AG04449 (cell line): ENCODE results near the gene RDX.
"Not testable (repeated sequence)": the region's sequence is repeated elsewhere in the genome, so short reads cannot be mapped to it uniquely, and the experiment has no call there.

Experiments used
- CTCF ChIA-PET: fragments of 350-600 bp; formaldehyde crosslinking; extraction: SDS; loops from one replicate; lab custom pipeline; 2021; ENCODE audit warnings: antibody characterized with exemption; lab: Yijun Ruan, JAX
- POLR2A ChIA-PET: fragments of 400-600, 350-600 bp; formaldehyde crosslinking; extraction: SDS; loops from one replicate; lab custom pipeline; 2020; ENCODE audit warnings: antibody characterized with exemption, inconsistent platforms; lab: Yijun Ruan, JAX
- DNase-seq: peaks from one replicate; pipeline ENCODE4 v3.0.0-alpha.2; 2010; ENCODE audit warnings: low read depth, low spot score
- H3K4me3 ChIP-seq: 2 replicates; pipeline ENCODE4 v1.5.1; 2011; ENCODE audit warnings: low read depth, mild to moderate bottlenecking, control low read depth, low read length
- CTCF ChIP-seq: IDR thresholded peaks from one replicate; pipeline ENCODE4 v1.5.1; 2011; ENCODE audit warnings: mild to moderate bottlenecking, moderate library complexity, low read length, control low read depth, inconsistent platforms; ENCODE audit not compliant: insufficient read depth; ENCODE audit errors: missing control alignments

RDX gene

DNA sequence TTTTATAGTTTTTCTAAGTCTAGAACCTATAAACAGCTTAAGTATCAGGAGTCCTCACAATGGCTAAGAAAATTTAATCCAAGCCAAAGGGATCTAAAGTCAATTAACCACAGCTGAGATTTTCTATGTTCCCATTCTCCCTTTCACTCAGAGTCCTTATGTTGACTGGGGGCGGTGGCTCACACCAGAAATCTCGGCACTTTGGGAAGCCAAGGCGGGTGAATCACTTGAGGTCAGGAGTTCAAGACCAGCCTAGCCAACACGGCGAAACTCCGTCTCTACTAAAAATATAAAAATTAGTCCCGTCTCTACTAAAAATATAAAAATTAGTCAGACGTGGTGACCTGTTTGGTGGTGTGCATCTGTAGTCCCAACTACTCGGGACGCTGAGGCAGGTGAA lies 6.9 kb downstream of the RDX start:
- ChIA-PET CTCF (no interaction called here), POLR2A (no interaction called here)
- no peak overlapping the region for H3K4me3 ChIP-seq
- TF ChIP-seq CTCF = no peak
- no peak for DNase-seq

DNA sequence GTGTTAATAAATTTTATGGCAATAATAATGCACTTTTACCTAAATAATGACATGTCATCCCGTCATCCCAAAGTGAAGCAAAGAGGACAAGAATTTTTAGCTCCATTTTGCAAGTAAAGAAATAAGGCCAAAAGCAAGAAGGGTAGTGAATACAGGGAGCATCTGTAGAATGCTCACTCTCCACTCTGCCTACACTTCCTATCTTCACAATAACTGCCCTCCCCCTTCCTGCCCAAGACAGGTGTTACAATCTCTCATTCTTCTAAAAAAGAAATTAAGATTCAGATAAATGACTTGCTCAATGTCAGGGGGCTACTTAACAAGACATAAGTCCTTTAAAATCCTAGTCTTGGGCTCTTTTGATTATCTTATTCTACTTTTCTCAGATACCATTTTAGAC lies 8.9 kb downstream of the RDX start:
- CTCF ChIA-PET = interaction anchor here (1.3 to 2.9 kb wide), 4 partner anchors 10 to 146 kb away, joined by 4 to 10 read pairs (median 6); partner anchors contain the start of gene RDX
- POLR2A ChIA-PET = no interaction called here

GRCh38 chr11:110286298-110287040 lies 9.9 kb downstream of the RDX start:
- DNase-seq = no peak
- POLR2A ChIA-PET = no interaction called here

More for the DNA sequence above, 8.9 kb downstream of the RDX start:
- no peak overlapping the region for H3K4me3 ChIP-seq
- no peak for TF ChIP-seq CTCF
- DNase-seq = no peak

DNA sequence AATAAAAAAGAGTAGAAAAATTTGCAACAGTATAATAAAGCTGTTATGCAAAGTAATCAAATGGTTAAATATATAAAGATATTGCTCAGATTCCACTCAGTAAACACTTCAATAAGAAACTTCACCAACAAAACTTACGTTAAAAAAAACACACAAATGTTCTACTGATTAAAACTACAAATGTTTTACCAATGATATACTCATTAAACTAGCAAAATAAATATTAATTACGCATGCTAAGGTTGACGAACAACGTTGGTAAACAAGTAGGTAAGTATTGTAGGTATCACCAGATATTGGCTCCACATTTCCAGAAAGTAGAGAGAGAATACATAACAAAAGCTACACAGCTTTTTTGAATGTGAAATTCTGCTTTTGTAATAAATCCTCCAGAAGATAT lies 12.6 kb downstream of the RDX start:
- POLR2A ChIA-PET = no interaction called here
- DNase-seq = no peak
- H3K4me3 ChIP-seq = no peak overlapping the region
- CTCF ChIA-PET = no interaction called here
- TF ChIP-seq CTCF = no peak

More at GRCh38 chr11:110286298-110287040, 9.9 kb downstream of the RDX start:
- TF ChIP-seq CTCF = no peak
- CTCF ChIA-PET = interaction anchor here (1.0 to 2.9 kb wide), 2 partner anchors 11 to 85 kb away, joined by 3 to 10 read pairs; partner anchors contain the start of gene RDX
- H3K4me3 ChIP-seq = no peak overlapping the region

- H3K4me3 ChIP-seq, DNase-seq, POLR2A ChIA-PET, CTCF ChIA-PET: not testable (repeated sequence)
Observed at GRCh38 chr11:110280595-110280994, 15.8 kb downstream of the RDX start.

DNA sequence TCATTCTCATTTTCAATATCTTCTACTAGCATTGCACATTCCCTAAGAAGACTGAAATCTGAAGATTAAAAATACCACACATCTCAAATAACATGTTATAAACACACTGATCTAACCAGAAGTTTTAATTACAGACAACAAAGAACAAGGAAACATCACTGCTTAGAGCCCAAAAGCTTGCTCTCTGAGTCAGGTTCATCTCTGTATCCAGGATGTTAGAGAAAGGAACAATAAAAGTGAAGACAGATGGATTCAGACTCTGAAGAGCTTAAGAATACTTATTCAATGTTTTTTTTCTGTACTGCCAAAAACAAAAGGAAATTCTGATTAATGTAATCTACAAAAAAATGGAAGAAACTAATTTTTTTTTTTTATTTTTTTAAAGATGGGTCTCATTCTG lies 16.5 kb downstream of the RDX start:
- POLR2A ChIA-PET = no interaction called here
- CTCF ChIA-PET = interaction anchor here (0.6 kb wide), 1 partner anchor 192 kb away, joined by 3 read pairs; no protein-coding TSS in a partner anchor

More for the DNA sequence above, 16.5 kb downstream of the RDX start:
- DNase-seq = no peak
- no peak overlapping the region for H3K4me3 ChIP-seq
- TF ChIP-seq CTCF = no peak
